K562 (cell line): ENCODE measurements around the gene MKNK1. TPM values are rescaled to one million over a fixed set of nuclear protein-coding genes. Genes with fewer than 3 reads are reported as not detected.

Source experiments
- ATAC-seq: fragments of 200-7000 bp; cut with Tn5 transposase; 3 replicates; pipeline ENCODE4 v1.9.1; 2020; ENCODE audit warnings: moderate library complexity
- BruUV-seq: library from RNA; stranded (reverse); fragments of 400-500 nt; replicated peaks from 2 replicates; lab custom pipeline; 2021; lab: Mats Ljungman, UMichigan
- CTCF ChIA-PET: fragments of 300-600 bp; formaldehyde crosslinking; extraction: SDS; loops from one replicate; lab custom pipeline; 2021; ENCODE audit warnings: low intra/inter-chr PET ratio; lab: Yijun Ruan, JAX
- POLR2A ChIA-PET: fragments of 300-600, 350-650 bp; sonication (Branson Sonifier 250); formaldehyde crosslinking; extraction: SDS; loops from one replicate; lab custom pipeline; 2021; ENCODE audit warnings: antibody characterized with exemption, inconsistent platforms; lab: Yijun Ruan, JAX
- DNase-seq, 4 experiments: peaks; one replicate each; pipeline versions ENCODE4 v3.0.0 to v3.0.0-alpha.2; 2011 to 2018; ENCODE audit warnings: low spot score in 3 of 4, mixed read lengths in 3 of 4; ENCODE audit errors: extremely low read depth in 1 of 4
- FAIRE-seq: peaks from 2 replicates; lab custom pipeline; 2011; peaks lifted over from hg19 to GRCh38; lab: Jason Lieb, UNC
- H2AFZ ChIP-seq: 2 replicates; pipeline ENCODE4 v1.6.0; 2011; ENCODE audit warnings: low read depth, low read length, control low read depth, inconsistent platforms
- H3K27ac ChIP-seq: fragments of 200-600 bp; 3 replicates; pipeline ENCODE4 v1.8.0; 2011; ENCODE audit warnings: low read depth, mild to moderate bottlenecking, control low read depth, inconsistent platforms, low read length, moderate library complexity, mixed read lengths; ENCODE audit errors: extremely low read depth
- H3K27me3 ChIP-seq, 2 experiments: fragments of 300-600 bp in 1 of 2; 2 replicates in 1 of 2; 3 replicates in 1 of 2; pipeline versions ENCODE4 v1.6.0 to v1.8.0; 2011; ENCODE audit warnings: inconsistent platforms in 2 of 2, low read length in 2 of 2, mild to moderate bottlenecking in 1 of 2, mixed read lengths in 1 of 2, moderate library complexity in 1 of 2; ENCODE audit not compliant: control insufficient read depth in 2 of 2, insufficient read depth in 2 of 2
- H3K36me3 ChIP-seq: fragments of 300-600 bp; 3 replicates; pipeline ENCODE4 v1.8.0; 2011; ENCODE audit warnings: mild to moderate bottlenecking, low read length, inconsistent platforms; ENCODE audit not compliant: control insufficient read depth, insufficient read depth
- H3K4me1 ChIP-seq, 2 experiments: fragments of 200-600 bp in 1 of 2; replicated peaks in 1 of 2; 2 replicates in 1 of 2; 3 replicates in 1 of 2; pipeline versions ENCODE4 v1.5.1 to v1.8.0; 2011; ENCODE audit warnings: inconsistent platforms in 2 of 2, low read length in 2 of 2, mild to moderate bottlenecking in 1 of 2, mixed read lengths in 1 of 2, moderate library complexity in 1 of 2; ENCODE audit not compliant: control insufficient read depth in 2 of 2, insufficient read depth in 2 of 2
- H3K4me2 ChIP-seq: 2 replicates; pipeline ENCODE4 v1.6.1; 2011; ENCODE audit warnings: low read length, control low read depth, inconsistent platforms, mixed read lengths; ENCODE audit not compliant: insufficient read depth
- H3K4me3 ChIP-seq: fragments of 200-600 bp; sonication (generic), shearing (Covaris generic); 2 replicates; pipeline ENCODE4 v1.5.1; 2016; ENCODE audit warnings: control low read depth, inconsistent platforms
- H3K79me2 ChIP-seq: fragments of 200-600 bp; 3 replicates; pipeline ENCODE4 v1.8.0; 2011; ENCODE audit warnings: low read length, inconsistent platforms; ENCODE audit not compliant: control insufficient read depth, insufficient read depth
- H3K9ac ChIP-seq, 2 experiments: 2 replicates each; pipeline versions ENCODE4 v1.6.0 to v1.6.1; 2011; ENCODE audit warnings: low read depth in 2 of 2, low read length in 2 of 2, control low read depth in 1 of 2, inconsistent platforms in 1 of 2, mild to moderate bottlenecking in 1 of 2, mixed read lengths in 1 of 2; ENCODE audit not compliant: insufficient read depth in 1 of 2
- H3K9me1 ChIP-seq: one replicate; pipeline ENCODE4 v1.6.0; 2011; ENCODE audit warnings: inconsistent platforms, mild to moderate bottlenecking, low read length, moderate library complexity; ENCODE audit not compliant: control insufficient read depth, insufficient read depth
- H3K9me3 ChIP-seq: replicated peaks from 2 replicates; pipeline ENCODE4 v1.5.1; 2011; ENCODE audit warnings: low read depth, low read length, inconsistent platforms; ENCODE audit not compliant: control insufficient read depth, insufficient read depth
- H4K20me1 ChIP-seq: replicated peaks from 2 replicates; pipeline ENCODE4 v1.6.1; 2011; ENCODE audit warnings: low read length, inconsistent platforms, mixed read lengths; ENCODE audit not compliant: control insufficient read depth, insufficient read depth
- BRD4 ChIP-seq: fragments of 200-600 bp; sonication (generic); IDR thresholded peaks from 2 replicates; pipeline ENCODE4 v1.6.1; 2017; ENCODE audit warnings: inconsistent platforms
- CEBPB ChIP-seq: fragments of 450-650 bp; IDR thresholded peaks from 2 replicates; pipeline ENCODE4 v1.6.1; 2016; ENCODE audit warnings: missing genetic modification characterization, missing compliant biosample characterization
- CHD4 ChIP-seq: fragments of 200-600 bp; sonication (generic); IDR thresholded peaks from 3 replicates; pipeline ENCODE4 v1.6.1; 2012; ENCODE audit warnings: low read depth, mild to moderate bottlenecking, mixed read lengths, low read length, inconsistent platforms; ENCODE audit not compliant: insufficient read depth, insufficient replicate concordance, poor library complexity, severe bottlenecking
- ETS1 ChIP-seq: conservative IDR thresholded peaks from 2 replicates; pipeline ENCODE4 v1.6.1; 2011; ENCODE audit warnings: low read depth, mild to moderate bottlenecking, low read length; ENCODE audit not compliant: control insufficient read depth
- HCFC1 ChIP-seq: IDR thresholded peaks from 2 replicates; pipeline ENCODE4 v1.6.1; 2012; ENCODE audit warnings: low read depth, low read length, improper control_type of control experiment
- HMG20B ChIP-seq: fragments of 250-450 bp; sonication (Bioruptor Pico); IDR thresholded peaks from 2 replicates; pipeline ENCODE4 v1.5.0; 2021; ENCODE audit warnings: mild to moderate bottlenecking
- HMGN3 ChIP-seq: IDR thresholded peaks from 2 replicates; pipeline ENCODE4 v1.6.1; 2011; ENCODE audit warnings: borderline replicate concordance, low read depth, mild to moderate bottlenecking, mixed read lengths, low read length; ENCODE audit not compliant: insufficient read length; ENCODE audit errors: extremely low read depth
- KAT8 ChIP-seq: fragments of 450-650 bp; IDR thresholded peaks from 2 replicates; pipeline ENCODE4 v1.6.1; 2016; ENCODE audit warnings: low read depth, mild to moderate bottlenecking
- LARP7 ChIP-seq: fragments of 450-650 bp; IDR thresholded peaks from 2 replicates; pipeline ENCODE4 v1.6.1; 2016
- MED1 ChIP-seq: sonication (generic); formaldehyde crosslinking; IDR thresholded peaks from 2 replicates; pipeline ENCODE4 v1.8.1; 2023; ENCODE audit warnings: missing genetic modification reagents, borderline replicate concordance
- NFE2L1 ChIP-seq: fragments of 450-650 bp; IDR thresholded peaks from 2 replicates; pipeline ENCODE4 v1.6.1; 2016; ENCODE audit warnings: missing genetic modification characterization, low read depth, mild to moderate bottlenecking, missing compliant biosample characterization, moderate library complexity, borderline replicate concordance
- PCBP2 ChIP-seq: fragments of 200-400 bp; formaldehyde crosslinking; IDR thresholded peaks from 2 replicates; pipeline ENCODE4 v1.6.1; 2018; ENCODE audit warnings: low read length, low read depth, mild to moderate bottlenecking, moderate library complexity; ENCODE audit not compliant: poor library complexity, severe bottlenecking
- PPARD ChIP-seq: fragments of 250-450 bp; sonication (Bioruptor Pico); IDR thresholded peaks from 2 replicates; pipeline ENCODE4 v1.8.0; 2022; ENCODE audit warnings: inconsistent platforms, mild to moderate bottlenecking, moderate library complexity
- SNRNP70 ChIP-seq: fragments of 200-400 bp; formaldehyde crosslinking; optimal IDR thresholded peaks from 2 replicates; pipeline ENCODE3; 2017; ENCODE audit warnings: low read depth, low read length
- SRSF7 ChIP-seq: fragments of 200-400 bp; formaldehyde crosslinking; optimal IDR thresholded peaks from 2 replicates; pipeline ENCODE3; 2017; ENCODE audit warnings: mild to moderate bottlenecking, low read depth, low read length
- ZBTB17 ChIP-seq: fragments of 450-650 bp; formaldehyde crosslinking; IDR thresholded peaks from 2 replicates; pipeline ENCODE4 v1.4.0; 2020; ENCODE audit warnings: mild to moderate bottlenecking
- ZC3H11A ChIP-seq: IDR thresholded peaks from 2 replicates; pipeline ENCODE4 v1.6.1; 2012; ENCODE audit warnings: low read depth, low read length, improper control_type of control experiment
- ZFX ChIP-seq: sonication (generic); formaldehyde crosslinking; IDR thresholded peaks from 2 replicates; pipeline ENCODE4 v1.8.0; 2022; ENCODE audit warnings: mild to moderate bottlenecking, missing genetic modification reagents, moderate library complexity
- ZNF444 ChIP-seq: fragments of 250-450 bp; sonication (Bioruptor Pico); IDR thresholded peaks from 2 replicates; pipeline ENCODE4 v1.4.0; 2020; ENCODE audit warnings: mild to moderate bottlenecking, moderate library complexity
- WGBS: fragments of 100-300 bp; shearing (Covaris generic); methylation state at CpG from one replicate; pipeline ENCODE4 v1.1.6; 2016; ENCODE audit warnings: low coverage, mixed read lengths; ENCODE audit not compliant: insufficient coverage; ENCODE audit errors: missing lambda C conversion rate; 5-methylcytosine and 5-hydroxymethylcytosine counted together
- in situ Hi-C: fragments of 300-500 bp; cut with MboI; formaldehyde crosslinking; loops from 4 replicates; pipeline ENCODE4 v1.15.0; 2018; ENCODE audit warnings: inconsistent platforms, mixed read lengths
- intact Hi-C: fragments of 100-400 bp; cut with micrococcal nuclease; formaldehyde crosslinking; loops from 2 replicates; pipeline ENCODE4 v1.14.2; 2022
- polyA plus RNA-seq, 8 experiments: library from polyadenylated mRNA; depleted of rRNA in 4 of 8; stranded (reverse) in 5 of 8; unstranded in 3 of 8; fragments of >200 nt; fragmentation: Nextera tagmentation in 2 of 8; fragmentation: Illumina TruSeq in 1 of 8; extraction: Ambion mirVana in 2 of 8; extraction: Trizol in 1 of 8; gene quantifications; 2 replicates each; pipeline versions ENCODE4 v1.2.1 to v1.2.3, GENCODE V29; 2011 to 2014; ENCODE audit warnings: inconsistent platforms in 1 of 8, missing spikeins in 1 of 8
- total RNA-seq, 7 experiments: library from RNA; depleted of rRNA in 6 of 7; stranded (reverse); fragments of >200 nt in 6 of 7; fragmentation: Illumina TruSeq in 2 of 7; extraction: Trizol in 2 of 7; gene quantifications; 2 replicates each; pipeline versions ENCODE4 v1.2.1 to v1.2.3, GENCODE V29; 2011 to 2021; ENCODE audit warnings: low replicate concordance in 1 of 7

The MKNK1 gene
- total and polyA plus RNA-seq, 9 of the 15 experiments (the other 6 are each of a cell fraction or from before 2014, with no cell fraction given): 27.7 to 51.3 (median 43.7) TPM

DNA sequence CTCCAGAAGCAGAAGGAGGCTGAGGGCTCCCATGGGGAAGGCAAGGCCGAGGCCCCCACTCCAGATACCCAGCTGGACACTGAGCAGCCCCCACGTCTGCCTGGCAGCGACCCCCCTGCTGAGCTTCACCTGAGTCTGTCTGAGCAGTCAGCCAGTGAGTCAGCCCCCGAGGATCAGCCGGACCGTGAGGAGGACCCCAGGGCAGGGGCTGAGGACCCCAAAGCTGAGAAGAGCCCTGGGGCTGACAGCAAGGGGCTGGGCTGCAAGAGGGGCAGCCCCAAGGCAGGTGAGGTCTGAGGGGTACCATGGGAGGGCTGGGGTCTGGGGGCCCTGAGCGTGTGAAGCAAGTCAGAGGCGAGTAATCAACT, 93.1 kb downstream of the MKNK1 start:
- 66% methylated on average over 8 of the region's 8 CpGs for WGBS
- ATAC-seq (no peak), FAIRE-seq (no peak)
- CTCF ChIA-PET: no interaction called here
- Histone ChIP-seq H3K4me3 (no peak overlapping the region), H3K4me2 (no peak overlapping the region), H3K27me3 (no peaks in the 10 kb centered on the region), H3K9me1 (no peaks in the 10 kb centered on the region), H3K9me3 (no peaks in the 10 kb centered on the region), H3K27ac (no peak overlapping the region), H4K20me1 (no peaks in the 10 kb centered on the region)
- in situ Hi-C loops: no loop called here
- intact Hi-C loops: no loop called here
- TF ChIP-seq HMG20B (CRISPR knock-in tag) (no peak), ETS1 (no peak), HCFC1 (no peak), LARP7 (no peak), CHD4 (no peak), NFE2L1 (no peak), KAT8 (no peak), SNRNP70 (no peak), ZFX (CRISPR knock-in tag) (no peak), BRD4 (no peak), HMGN3 (no peak), ZBTB17 (CRISPR knock-in tag) (no peak), ZNF444 (CRISPR knock-in tag) (no peak), CEBPB (no peak), SRSF7 (no peak), PPARD (CRISPR knock-in tag) (no peak), ZC3H11A (no peak), PCBP2 (no peak), MED1 (CRISPR knock-in tag) (no peak)
- TF ChIP-seq, all 486 proteins: peak for 0
- BruUV-seq: no TSS peak
- DNase-seq: no peak
- no peaks in the 10 kb centered on the region for H3K79me2 ChIP-seq
- H3K36me3 ChIP-seq: no peaks in the 10 kb centered on the region
- POLR2A ChIA-PET: interaction anchor here (0.6 to 5.8 kb wide), 4 partner anchors 9 to 110 kb away, joined by 3 to 36 read pairs (median 3); no protein-coding TSS in a partner anchor
- H2AFZ ChIP-seq: no peak overlapping the region
- peaks cover 25 to 60% of the 10 kb centered on the region in 2 experiments; a peak in 4 of 5 replicates for H3K4me1 ChIP-seq
- H3K9ac ChIP-seq: 0 out of 4 replicates have a peak overlapping the region, but pooled peaks of 1 of the 2 experiments have one; percentile 12
